GM21528 (cell line): ENCODE measurements around the gene TRIM37.
A peak's percentile ranks its signal among the peaks of the same experiment; 100 is the strongest.
"Not testable (repeated sequence)": the region's sequence is repeated elsewhere in the genome, so short reads cannot be mapped to it uniquely, and the experiment has no call there.

Source experiments
- ATAC-seq: cut with Tn5 transposase; IDR thresholded peaks from one replicate; pipeline ENCODE4 v1.9.1; 2021; ENCODE audit warnings: mild to moderate bottlenecking, moderate library complexity; ENCODE audit not compliant: unreplicated experiment, low FRiP score

TRIM37 gene

DNA sequence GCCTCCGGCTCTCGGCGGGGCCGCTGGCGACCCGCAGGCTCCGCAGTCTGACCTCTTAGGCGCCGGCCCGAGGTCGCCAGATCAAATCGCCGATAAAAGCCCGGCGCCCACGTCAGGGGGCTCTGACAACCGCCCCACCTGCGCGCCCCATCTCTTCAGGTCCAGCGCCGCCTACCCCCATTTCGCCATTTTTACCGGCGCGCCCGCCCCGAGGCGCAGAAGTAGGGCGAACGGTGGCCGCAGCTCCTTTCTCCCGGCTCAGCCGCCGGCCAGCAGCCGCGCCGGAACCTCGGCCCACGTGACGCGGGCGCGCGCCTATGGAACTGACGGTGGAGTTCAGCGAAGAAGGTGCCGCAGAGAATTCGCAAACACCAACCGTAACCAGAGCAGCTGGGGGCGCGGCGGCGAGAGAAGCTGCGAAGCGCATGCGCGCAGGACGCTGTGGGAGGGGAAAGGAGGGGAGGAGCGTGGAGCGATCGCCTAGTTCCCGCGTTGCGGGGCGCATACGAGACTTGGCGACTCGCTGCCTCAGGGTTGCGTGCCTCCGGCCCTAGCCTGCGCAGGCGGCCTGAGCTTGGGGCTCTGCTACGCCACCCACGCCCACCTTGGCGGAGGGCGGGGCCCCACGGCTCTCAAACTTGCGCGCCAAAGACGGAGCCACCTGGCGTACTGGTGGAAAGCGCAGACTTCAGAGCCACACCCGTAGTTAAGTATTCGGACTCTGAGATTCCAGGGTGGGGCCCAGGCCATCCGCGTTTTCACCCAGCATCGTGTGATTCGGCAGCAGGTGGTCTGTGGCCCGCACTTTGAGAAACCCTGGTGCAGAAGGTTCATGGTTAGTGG is at the start of gene TRIM37:
Gene TRIM37 (minus strand): TSS at position 418 of the 843 bp plus-strand sequence. CDS start 419 bp downstream, outside the sequence.
- peak; percentile 92 for ATAC-seq

DNA sequence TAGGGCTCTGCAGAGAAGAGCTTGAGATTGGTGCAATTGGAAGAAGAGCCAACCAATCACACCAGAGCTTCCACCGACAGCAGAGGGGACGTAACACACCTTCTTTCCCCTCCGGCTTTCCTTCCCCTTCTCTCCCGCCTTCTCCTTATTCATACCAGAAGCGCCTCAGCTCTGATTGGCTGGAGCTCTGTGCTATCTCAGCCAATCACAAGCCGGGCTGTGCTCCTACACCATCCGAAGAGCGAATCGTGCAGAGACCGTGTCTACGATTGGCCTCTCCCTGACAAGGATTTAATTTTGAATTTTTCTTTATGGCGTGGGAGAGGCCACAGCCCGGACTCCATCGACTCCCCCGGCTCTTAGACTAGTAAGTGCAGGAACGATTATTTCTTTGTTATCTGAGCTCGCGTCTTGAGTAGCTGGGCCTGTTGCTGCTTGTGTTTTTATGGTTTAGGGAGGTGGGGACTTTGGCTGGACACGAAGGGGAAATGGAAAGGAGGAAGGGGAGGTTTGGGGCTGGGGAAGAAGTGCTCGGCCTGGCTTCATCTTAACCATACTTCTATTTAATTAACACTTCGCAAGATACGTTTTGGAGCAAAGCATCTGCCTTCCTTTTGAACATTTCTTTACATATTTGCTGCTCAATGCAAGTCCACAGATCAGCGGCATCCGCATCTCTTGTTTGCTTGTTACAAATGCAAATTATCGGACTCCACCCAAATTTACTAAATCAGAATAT is 48.9 kb upstream of the TRIM37 start, which contains the start of gene PRR11:
Gene PRR11 (plus strand): TSS at position 308 of the 739 bp plus-strand sequence. CDS start 14,007 bp downstream, outside the sequence.
- peak; percentile 90 for ATAC-seq

GRCh38 chr17:59154721-59155438 is 48.2 kb upstream of the TRIM37 start, which contains the start of gene SKA2:
Gene SKA2, minus strand, starts transcription at chr17:59155186. Its CDS starts 23 bp downstream, at chr17:59155163.
- ATAC-seq, result peak; percentile 83

DNA sequence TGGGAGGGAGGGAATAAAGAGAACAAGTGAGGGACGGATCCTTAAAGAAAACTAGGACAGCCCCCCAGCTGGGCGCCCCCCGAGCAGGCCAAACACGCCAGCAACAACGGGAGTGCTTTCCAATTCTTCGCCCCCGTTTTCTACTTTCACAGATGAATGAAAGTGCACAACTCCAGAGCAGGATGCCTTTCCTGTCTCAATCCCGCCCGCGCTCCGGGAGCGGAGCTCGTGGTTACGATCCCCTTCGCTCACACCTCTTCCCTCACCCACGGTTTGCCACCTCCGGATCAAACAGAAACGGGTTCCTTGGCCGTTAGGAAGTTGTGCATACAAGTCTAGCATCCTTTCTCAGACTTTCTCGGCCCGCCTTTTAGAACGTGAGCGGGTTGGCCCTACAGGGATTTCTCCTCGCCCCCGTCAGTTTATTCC is 47.6 kb upstream of the TRIM37 start:
- no peak for ATAC-seq

DNA sequence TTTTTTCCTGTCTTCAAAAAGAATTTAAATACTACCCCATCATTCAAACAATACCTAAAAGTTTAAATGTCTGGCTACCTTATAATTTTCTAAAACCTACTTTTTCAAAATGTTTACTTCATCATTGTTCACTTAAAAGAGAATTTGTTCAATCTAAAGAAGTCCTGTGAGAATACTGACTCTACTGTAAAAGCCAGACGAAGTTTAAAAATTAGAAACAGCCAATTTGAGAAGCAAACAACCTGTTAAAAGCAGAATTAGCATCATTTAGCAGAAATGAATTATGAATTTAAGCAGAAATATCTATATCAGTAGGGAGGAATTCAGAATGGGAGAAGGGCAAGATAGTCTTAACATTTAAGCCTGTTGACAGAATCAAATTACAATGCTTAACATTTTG is 46.2 kb upstream of the TRIM37 start:
- ATAC-seq, result no peak

DNA sequence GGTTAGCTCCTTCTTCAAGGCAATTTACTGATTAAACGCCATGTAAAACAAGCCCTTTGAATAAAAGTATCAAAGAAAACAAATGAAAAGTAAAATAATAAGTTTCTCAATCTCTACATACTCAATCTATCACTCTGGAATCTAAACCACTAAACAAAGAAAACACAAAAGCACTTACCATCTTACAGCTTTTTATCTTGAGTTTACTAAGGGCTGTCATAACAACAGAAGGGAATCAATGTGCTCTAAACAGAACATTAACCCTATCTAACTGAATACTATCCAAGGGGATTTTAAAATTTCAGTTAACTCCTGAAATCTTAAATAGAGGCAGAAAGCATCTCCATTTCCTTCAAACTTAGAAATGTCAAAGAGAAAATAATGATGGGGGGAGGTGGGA is 44.9 kb upstream of the TRIM37 start:
- ATAC-seq, result no peak

GRCh38 chr17:59151006-59151405 is 44.3 kb upstream of the TRIM37 start:
- no peak for ATAC-seq

- no peak for ATAC-seq
These were observed 43.3 kb upstream of the TRIM37 start for GRCh38 chr17:59149841-59150511.

DNA sequence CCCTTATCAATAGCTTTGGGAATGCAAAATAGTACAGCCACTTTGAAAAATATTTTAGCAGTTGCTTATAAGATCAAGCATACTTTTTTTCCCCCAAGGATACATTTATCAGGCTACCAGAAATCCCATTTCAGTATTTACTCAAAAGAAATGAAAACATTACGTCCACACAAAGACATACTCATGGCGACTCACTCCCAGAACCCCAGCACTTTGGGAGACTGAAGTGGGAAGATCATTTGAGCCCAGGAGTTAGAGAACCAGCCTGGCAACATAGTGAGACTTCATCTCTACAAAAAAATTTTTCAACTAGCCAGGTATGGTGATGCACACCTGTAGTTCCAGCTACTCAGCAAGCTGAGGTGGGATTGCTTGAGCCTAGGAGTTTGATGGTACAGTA is 42.4 kb upstream of the TRIM37 start:
- ATAC-seq, result no peak

- ATAC-seq, result no peak
These were observed 39.0 kb upstream of the TRIM37 start for GRCh38 chr17:59145571-59146096.

DNA sequence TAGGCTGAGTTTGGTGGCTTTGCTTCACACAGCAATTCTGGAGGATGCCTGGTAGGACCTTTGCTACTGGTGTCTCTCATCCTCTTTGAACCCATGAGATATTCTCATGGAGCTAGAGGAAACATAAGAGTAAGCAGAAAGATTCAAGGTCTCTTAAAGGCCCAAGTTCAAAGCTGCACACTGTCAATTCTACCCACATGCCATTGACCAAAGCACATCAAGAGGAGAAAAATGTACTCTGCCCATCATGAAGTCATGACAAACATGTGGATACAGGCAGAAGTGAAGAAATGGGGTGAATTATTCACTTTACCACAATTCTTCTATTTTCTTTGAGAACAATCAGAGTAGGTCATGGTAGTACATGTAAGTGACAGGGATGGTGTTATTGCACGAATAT is 35.2 kb upstream of the TRIM37 start:
- no peak for ATAC-seq

GRCh38 chr17:59139939-59140338 is 33.3 kb upstream of the TRIM37 start:
- ATAC-seq, result no peak

- ATAC-seq, result not testable (repeated sequence)
These were observed 31.7 kb upstream of the TRIM37 start for GRCh38 chr17:59138339-59138738.

DNA sequence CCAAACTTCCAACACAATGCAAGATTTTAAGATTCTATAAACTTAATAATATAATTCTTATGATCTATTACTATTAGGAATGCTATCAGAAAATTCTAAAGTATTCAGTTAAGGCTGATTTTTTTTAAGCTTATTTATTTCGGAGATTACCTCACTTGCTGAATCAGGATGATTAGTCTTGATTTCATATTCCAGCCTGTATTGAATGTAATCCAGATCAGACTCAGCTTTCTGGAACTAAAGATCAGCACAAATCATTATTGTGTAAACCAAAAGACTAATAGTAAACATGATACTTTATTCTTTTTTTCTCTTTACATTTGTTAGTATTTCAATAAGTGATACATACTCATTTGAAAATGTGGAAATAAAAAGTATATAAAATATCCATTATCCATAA is 24.5 kb upstream of the TRIM37 start:
- no peak for ATAC-seq

GRCh38 chr17:59129814-59130213 is 23.1 kb upstream of the TRIM37 start:
- no peak for ATAC-seq

GRCh38 chr17:59126809-59127417 is 20.2 kb upstream of the TRIM37 start:
- no peak for ATAC-seq

- ATAC-seq, result no peak
These were observed 18.0 kb upstream of the TRIM37 start for GRCh38 chr17:59124665-59125064.

- no peak for ATAC-seq
These were observed 15.3 kb upstream of the TRIM37 start for GRCh38 chr17:59121901-59122480.

GRCh38 chr17:59115474-59115873 is 8.8 kb upstream of the TRIM37 start:
- no peak for ATAC-seq
